Activated B cell treated with CpG ODN at 0.5 μM for 24 hours (primary cell): ENCODE measurements around the gene SLC28A1. TPM values are rescaled to one million over a fixed set of nuclear protein-coding genes. Genes with fewer than 3 reads are reported as not detected.

ENCODE experiments used
- ATAC-seq: fragments of 200-7000 bp; cut with Tn5 transposase; one replicate; pipeline ENCODE4 v1.10.0; 2021; ENCODE audit warnings: low read depth, mild to moderate bottlenecking, moderate library complexity
- CTCF ChIA-PET: fragments of 350-600 bp; sonication (Branson Sonifier 250); formaldehyde crosslinking; loops from one replicate; lab custom pipeline; 2021; ENCODE audit warnings: antibody characterized with exemption; lab: Charles Lee
- POLR2A ChIA-PET: fragments of 350-600 bp; sonication (Branson Sonifier 250); formaldehyde crosslinking; loops from one replicate; lab custom pipeline; 2021; ENCODE audit warnings: antibody characterized with exemption; lab: Charles Lee
- DNase-seq: peaks from one replicate; pipeline ENCODE4 v3.0.0; 2022
- H3K27ac Mint-ChIP-seq: one replicate; pipeline ENCODE4 v1.8.0; 2020; ENCODE audit warnings: mixed read lengths
- H3K27me3 Mint-ChIP-seq: one replicate; pipeline ENCODE4 v1.8.0; 2021; ENCODE audit warnings: mixed read lengths
- H3K36me3 Mint-ChIP-seq: one replicate; pipeline ENCODE4 v1.8.0; 2021; ENCODE audit warnings: low read depth, mixed read lengths
- H3K4me1 Mint-ChIP-seq: one replicate; pipeline ENCODE4 v1.8.0; 2021; ENCODE audit warnings: mixed read lengths
- H3K4me3 Mint-ChIP-seq: one replicate; pipeline ENCODE4 v1.8.0; 2020; ENCODE audit warnings: mild to moderate bottlenecking, mixed read lengths
- H3K9me3 Mint-ChIP-seq: one replicate; pipeline ENCODE4 v1.8.0; 2020; ENCODE audit warnings: mixed read lengths
- intact Hi-C: fragments of 100-400 bp; cut with micrococcal nuclease; formaldehyde crosslinking; loops from one replicate; pipeline ENCODE4 v1.15.1; 2024
- total RNA-seq: library from RNA; stranded (reverse); gene quantifications from 2 replicates; pipeline ENCODE4 v1.2.3, GENCODE V29; 2022
- TF ChIP-seq, protein P1 (sequence below): fragments of 200-600 bp; IDR thresholded peaks from one replicate; pipeline ENCODE4 v1.8.0; 2022; ENCODE audit warnings: antibody characterized with exemption, mild to moderate bottlenecking

SLC28A1 gene
- total RNA-seq, 1 donor from 2014 or later = not detected

DNA sequence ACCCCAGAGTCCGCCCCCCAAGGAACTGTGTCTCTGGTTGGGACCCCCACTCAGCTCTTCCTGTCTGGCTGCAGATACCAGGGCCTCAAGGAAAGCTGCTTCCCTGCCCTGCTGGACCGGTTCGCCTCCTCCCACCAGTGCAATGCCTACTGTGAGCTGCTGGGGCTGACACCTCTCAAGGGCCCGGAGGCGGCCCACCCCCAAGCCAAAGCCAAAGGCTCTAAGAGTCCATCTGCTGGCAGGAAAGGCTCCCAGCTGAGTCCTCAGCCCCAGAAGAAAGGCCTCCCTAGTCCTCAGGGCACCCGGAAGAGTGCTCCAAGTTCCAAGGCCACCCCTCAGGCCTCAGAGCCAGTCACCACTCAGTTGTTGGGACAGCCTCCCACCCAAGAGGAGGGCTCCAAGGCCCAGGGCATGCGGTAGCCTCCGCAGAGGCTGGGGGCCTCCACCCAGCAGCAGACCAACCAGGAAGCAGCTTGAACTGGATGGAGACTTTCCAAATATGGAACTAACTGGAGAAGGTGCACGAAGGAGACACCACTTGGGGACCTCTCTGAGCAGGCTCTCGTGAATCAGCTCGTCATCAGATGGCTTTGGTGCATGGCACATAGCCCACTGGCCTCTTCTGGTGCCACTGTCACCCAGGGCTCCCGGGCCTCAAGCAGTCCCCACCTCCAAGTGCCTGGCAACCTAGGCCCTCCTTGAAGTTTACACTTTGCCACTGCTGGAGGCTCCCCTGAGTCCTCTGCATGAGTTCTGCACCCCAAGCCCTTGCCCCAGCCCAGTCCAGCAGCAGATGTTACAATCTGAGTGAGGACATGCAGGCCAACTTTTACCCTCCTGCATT is 16.2 kb upstream of the SLC28A1 start:
- Mint-ChIP-seq H3K36me3 (no peaks in the 10 kb centered on the region), H3K4me1 (no peaks in the 10 kb centered on the region), H3K27me3 (no peaks in the 10 kb centered on the region), H3K27ac (no peak overlapping the region), H3K9me3 (no peaks in the 10 kb centered on the region), H3K4me3 (no peak overlapping the region)
- intact Hi-C loops = no loop called here
- ChIA-PET POLR2A (no interaction called here), CTCF (no interaction called here)
- TF ChIP-seq, protein P1, sequence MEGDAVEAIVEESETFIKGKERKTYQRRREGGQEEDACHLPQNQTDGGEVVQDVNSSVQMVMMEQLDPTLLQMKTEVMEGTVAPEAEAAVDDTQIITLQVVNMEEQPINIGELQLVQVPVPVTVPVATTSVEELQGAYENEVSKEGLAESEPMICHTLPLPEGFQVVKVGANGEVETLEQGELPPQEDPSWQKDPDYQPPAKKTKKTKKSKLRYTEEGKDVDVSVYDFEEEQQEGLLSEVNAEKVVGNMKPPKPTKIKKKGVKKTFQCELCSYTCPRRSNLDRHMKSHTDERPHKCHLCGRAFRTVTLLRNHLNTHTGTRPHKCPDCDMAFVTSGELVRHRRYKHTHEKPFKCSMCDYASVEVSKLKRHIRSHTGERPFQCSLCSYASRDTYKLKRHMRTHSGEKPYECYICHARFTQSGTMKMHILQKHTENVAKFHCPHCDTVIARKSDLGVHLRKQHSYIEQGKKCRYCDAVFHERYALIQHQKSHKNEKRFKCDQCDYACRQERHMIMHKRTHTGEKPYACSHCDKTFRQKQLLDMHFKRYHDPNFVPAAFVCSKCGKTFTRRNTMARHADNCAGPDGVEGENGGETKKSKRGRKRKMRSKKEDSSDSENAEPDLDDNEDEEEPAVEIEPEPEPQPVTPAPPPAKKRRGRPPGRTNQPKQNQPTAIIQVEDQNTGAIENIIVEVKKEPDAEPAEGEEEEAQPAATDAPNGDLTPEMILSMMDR = no peak
- no peak for DNase-seq
- ATAC-seq = no peak

DNA sequence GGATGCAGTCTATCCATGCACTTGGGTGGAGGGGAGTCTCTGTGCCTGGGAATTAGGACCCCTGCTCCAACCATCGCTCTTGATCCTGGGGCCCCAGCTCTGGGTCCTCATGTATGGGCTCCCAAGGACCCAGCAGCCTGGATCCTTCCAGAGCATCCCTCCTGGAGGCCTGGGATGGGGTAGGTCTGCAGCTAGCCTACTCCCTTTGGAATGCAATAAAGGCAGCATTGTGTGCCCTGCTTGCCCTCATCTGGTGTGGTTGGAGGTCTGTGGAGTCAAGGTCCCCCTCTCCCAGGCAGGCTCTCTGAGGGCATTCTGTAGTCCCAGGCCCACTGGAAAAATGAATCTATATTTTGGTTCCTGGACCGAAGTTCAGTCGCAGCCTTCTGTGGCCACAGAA is 15.0 kb upstream of the SLC28A1 start:
- CTCF ChIA-PET = no interaction called here
- H3K9me3 Mint-ChIP-seq = no peaks in the 10 kb centered on the region
- H3K27ac Mint-ChIP-seq = no peak overlapping the region
- H3K36me3 Mint-ChIP-seq = no peaks in the 10 kb centered on the region
- intact Hi-C loops = no loop called here
- TF ChIP-seq, protein P1 = no peak
- no peaks in the 10 kb centered on the region for H3K4me1 Mint-ChIP-seq
- H3K27me3 Mint-ChIP-seq = peaks cover 2% of the 10 kb centered on the region
- H3K4me3 Mint-ChIP-seq = no peak overlapping the region
- no peak for DNase-seq
- POLR2A ChIA-PET = no interaction called here
- no peak for ATAC-seq

DNA sequence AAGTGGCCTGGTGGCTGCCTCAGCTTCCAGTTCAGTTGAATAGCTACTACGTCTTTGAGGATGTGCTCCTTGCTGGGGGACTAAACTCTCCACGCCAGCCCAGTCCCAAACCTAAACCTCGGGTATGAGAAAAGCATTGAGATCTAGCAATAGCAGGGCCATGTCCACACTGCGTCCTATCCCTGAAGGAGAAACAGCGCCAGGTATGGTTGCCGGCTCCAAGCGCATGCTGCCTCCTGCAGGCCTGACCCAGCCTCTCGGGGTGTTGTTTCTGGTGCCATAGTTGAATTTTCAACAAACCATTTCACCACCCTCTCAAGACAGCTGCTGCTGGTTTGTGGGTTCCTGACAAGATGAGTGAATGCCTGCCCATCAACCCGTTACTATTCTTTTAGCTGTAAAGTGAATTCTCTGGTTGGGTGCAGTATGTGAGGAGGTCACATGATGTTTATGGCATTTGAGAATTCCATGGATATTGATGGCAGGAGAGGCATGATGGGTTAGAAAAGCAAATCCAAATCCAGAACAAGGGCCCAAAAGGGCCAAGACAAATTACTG is 13.0 kb upstream of the SLC28A1 start:
- ChIA-PET CTCF (interaction anchor here (1.3 kb wide), 1 partner anchor 283 kb away, joined by 5 read pairs; no protein-coding TSS in a partner anchor), POLR2A (no interaction called here)
- intact Hi-C loops = no loop called here
- Mint-ChIP-seq H3K27me3 (peaks cover 2% of the 10 kb centered on the region), H3K36me3 (no peaks in the 10 kb centered on the region), H3K4me1 (no peaks in the 10 kb centered on the region), H3K27ac (no peak overlapping the region), H3K4me3 (no peak overlapping the region), H3K9me3 (no peaks in the 10 kb centered on the region)
- TF ChIP-seq, protein P1 = no peak
- ATAC-seq (no peak), DNase-seq (no peak)

DNA sequence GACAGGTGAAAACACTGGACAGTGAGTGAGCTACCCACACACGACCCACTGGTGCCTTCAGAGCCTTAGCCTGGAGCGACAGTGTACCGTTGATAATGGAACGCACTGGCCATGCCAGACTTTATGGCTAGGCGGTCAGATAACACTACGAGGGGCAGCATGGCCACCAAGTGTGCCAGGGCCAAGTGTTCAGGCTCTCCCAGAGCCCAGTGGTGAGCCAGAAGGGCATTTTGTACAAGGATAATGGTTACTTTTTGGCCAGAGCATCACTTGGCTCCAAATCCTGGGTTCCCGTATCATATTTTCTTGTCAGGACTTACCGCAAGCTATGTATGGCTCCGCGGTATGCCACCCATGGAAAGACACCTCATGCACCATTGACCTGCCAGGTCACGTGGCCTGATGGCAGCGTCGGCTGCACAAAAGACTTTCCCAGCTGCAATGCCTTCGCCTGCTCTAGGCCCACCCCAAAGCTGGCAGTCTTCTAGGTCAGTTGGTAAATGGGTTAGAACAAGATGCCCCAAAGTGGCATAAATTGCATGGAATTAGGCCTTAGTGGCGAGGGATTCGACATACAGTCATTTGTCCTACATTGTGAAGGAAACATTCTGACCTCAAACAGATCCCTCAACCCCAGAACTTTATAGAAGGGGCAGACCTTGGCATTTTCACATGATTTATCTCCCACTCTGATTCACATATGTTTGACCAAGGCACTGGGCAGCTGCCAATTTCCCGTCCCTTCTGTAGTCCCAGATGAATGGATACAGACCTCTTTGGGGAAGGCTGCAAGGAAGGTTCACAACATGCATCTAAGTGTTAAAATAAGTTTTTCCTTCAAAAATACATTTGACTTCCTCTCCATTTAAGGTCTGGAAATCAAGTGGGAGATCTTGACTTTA is 12.2 kb upstream of the SLC28A1 start:
- Mint-ChIP-seq H3K27ac (no peak overlapping the region), H3K36me3 (no peaks in the 10 kb centered on the region), H3K4me1 (no peaks in the 10 kb centered on the region), H3K9me3 (no peaks in the 10 kb centered on the region), H3K4me3 (no peak overlapping the region), H3K27me3 (peaks cover 2% of the 10 kb centered on the region)
- ChIA-PET CTCF (no interaction called here), POLR2A (interaction anchor here (0.6 kb wide), 1 partner anchor 121 kb away, joined by 3 read pairs; no protein-coding TSS in a partner anchor)
- DNase-seq (no peak), ATAC-seq (no peak)
- TF ChIP-seq, protein P1 = no peak
- intact Hi-C loops = no loop called here
